IgD-negative memory B cell (primary cell): Measurements from ENCODE around the gene NCL. TPM values are rescaled to one million over a fixed set of nuclear protein-coding genes. Genes with fewer than 3 reads are reported as not detected.
"Not testable (repeated sequence)": the region's sequence is repeated elsewhere in the genome, so short reads cannot be mapped to it uniquely, and the experiment has no call there.

Source experiments
- H3K27ac Mint-ChIP-seq, 3 donors: one replicate each; pipeline ENCODE4 v1.8.0; 2020 to 2022; ENCODE audit warnings: mild to moderate bottlenecking in 3 of 3, mixed read lengths in 3 of 3, moderate library complexity in 1 of 3
- H3K27me3 Mint-ChIP-seq: one replicate; pipeline ENCODE4 v1.8.0; 2021; ENCODE audit warnings: mixed read lengths
- H3K36me3 Mint-ChIP-seq: one replicate; pipeline ENCODE4 v1.8.0; 2020; ENCODE audit warnings: mild to moderate bottlenecking, mixed read lengths
- H3K4me1 Mint-ChIP-seq, 3 donors: one replicate each; pipeline ENCODE4 v1.8.0; 2020 to 2022; ENCODE audit warnings: mixed read lengths in 3 of 3, mild to moderate bottlenecking in 1 of 3
- H3K4me3 Mint-ChIP-seq, 4 donors: one replicate each; pipeline ENCODE4 v1.8.0; 2020 to 2022; ENCODE audit warnings: mild to moderate bottlenecking in 4 of 4, mixed read lengths in 4 of 4, moderate library complexity in 3 of 4
- H3K9me3 Mint-ChIP-seq, 3 donors: one replicate each; pipeline ENCODE4 v1.8.0; 2020 to 2021; ENCODE audit warnings: mixed read lengths in 3 of 3, mild to moderate bottlenecking in 1 of 3
- polyA plus RNA-seq: library from polyadenylated mRNA; unstranded; fragments of 300-500 nt; fragmentation: Illumina TruSeq; gene quantifications from one replicate; pipeline ENCODE4 v1.2.3, GENCODE V29; 2021

NCL gene
- polyA plus RNA-seq, 1 donor from 2014 or later = 523 TPM

DNA sequence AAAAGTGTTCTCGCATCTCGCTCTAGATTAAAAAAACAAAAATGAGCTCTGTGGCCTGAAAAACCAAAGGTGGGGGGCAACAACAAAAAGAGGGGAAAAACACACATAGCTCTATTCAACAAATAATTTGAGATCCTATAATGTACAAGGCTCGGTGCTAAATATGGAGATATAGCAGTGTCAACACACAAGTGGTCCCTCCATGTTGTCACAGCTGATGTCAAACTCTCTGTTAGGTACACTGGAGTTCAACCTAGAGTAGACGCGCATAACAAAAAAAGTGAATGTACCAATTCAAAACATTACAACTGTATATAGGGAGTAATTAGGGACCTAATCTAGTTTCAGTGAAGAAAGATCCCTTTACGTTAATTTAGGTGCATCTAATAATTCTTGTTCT lies 5.9 kb downstream of the NCL start:
- Mint-ChIP-seq H3K27ac (peak overlapping the region; percentile 47 to 73 (median 66)), H3K4me3 (peak overlapping the region in 1 of 4 donors; percentile 27), H3K4me1 (peaks cover 21 to 34% (median 27%) of the 10 kb centered on the region in 3 donors), H3K27me3 (no peaks in the 10 kb centered on the region), H3K36me3 (peaks cover 12% of the 10 kb centered on the region), H3K9me3 (no peaks in the 10 kb centered on the region)

DNA sequence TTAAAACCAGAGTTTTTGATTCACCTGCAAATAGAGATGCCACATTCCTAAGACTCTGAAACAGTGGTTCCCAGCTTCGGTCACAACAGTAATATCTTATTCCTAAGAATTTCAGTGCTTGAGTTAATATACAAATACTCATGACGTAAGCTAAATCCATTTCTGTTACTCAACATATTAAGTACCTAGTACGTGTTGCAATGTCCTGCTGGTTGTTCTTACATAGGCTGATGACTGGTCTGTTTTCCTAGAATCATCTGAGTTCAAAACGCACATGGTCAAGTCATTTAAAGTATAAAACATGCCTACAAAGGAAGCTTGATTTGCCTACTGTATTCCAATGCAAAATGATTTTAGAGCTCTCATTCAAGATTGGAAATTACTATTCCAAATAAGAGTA lies 7.2 kb downstream of the NCL start:
- Mint-ChIP-seq H3K27me3 (no peaks in the 10 kb centered on the region), H3K9me3 (no peaks in the 10 kb centered on the region), H3K36me3 (peaks cover 10% of the 10 kb centered on the region), H3K4me1 (peaks cover 12 to 21% (median 15%) of the 10 kb centered on the region in 3 donors), H3K4me3 (no peak overlapping the region), H3K27ac (peak overlapping the region; percentile 16 to 59 (median 47))

DNA sequence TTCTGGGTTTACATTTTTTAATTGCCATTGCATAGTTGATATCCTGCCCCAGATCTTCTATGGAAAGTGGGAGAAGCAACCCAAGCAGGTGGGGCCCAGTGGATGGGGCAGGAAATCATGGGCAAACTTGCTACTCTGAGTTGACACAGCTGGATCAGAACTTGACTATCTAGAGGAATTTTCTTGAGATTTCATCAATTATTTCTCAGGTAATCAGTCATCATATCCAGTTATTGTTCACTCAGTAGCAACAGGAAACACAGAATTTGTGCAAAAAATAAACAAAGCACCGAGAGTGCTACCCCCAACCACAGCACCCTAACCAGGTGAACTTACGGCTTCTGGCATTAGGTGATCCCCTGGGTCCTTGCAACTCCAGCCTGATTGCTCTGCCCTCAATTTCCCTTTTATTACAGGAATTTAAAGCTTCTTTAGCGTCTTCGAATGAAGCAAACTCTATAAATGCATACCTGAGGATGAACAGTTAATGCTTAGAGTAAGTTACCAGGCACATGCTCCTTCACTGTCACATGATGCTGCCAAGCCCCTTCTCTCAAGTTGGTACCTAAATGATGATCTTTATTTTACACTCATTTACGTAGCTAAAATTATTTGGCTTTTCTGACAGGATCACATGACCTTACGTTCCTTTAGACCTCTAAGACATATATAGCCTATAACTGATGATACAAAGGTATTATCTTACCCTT lies 7.8 kb downstream of the NCL start:
- H3K36me3 Mint-ChIP-seq = peaks cover 8% of the 10 kb centered on the region
- no peaks in the 10 kb centered on the region for H3K27me3 Mint-ChIP-seq
- no peak overlapping the region for H3K4me3 Mint-ChIP-seq
- peaks cover 10 to 20% (median 10%) of the 10 kb centered on the region in 3 donors for H3K4me1 Mint-ChIP-seq
- H3K27ac Mint-ChIP-seq = peak overlapping the region; percentile 16 to 59 (median 59)
- H3K9me3 Mint-ChIP-seq = no peaks in the 10 kb centered on the region

DNA sequence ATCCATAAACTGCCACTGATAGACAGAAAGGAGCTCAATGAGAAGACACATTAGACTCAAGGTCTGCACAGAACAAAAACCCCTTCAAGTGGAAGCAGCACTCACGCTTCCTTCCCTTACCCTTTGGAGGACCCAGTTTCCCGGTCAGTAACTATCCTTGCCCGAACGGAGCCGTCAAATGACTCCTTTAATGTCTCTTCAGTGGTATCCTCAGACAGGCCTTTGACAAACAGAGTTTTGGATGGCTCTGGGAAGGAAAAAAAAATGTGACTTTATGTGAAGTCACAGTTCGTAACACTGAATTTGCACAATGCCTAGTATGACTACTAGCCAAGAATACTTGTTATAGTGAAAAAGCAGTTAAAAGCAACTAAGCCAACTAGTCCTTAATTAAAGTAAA lies 8.4 kb downstream of the NCL start:
- peaks cover 6% of the 10 kb centered on the region for H3K36me3 Mint-ChIP-seq
- no peaks in the 10 kb centered on the region for H3K27me3 Mint-ChIP-seq
- H3K4me1 Mint-ChIP-seq = peaks cover 7 to 17% (median 10%) of the 10 kb centered on the region in 3 donors
- peak overlapping the region in 1 of 4 donors; percentile 25 for H3K4me3 Mint-ChIP-seq
- peak overlapping the region in 1 of 3 donors; percentile 59 for H3K27ac Mint-ChIP-seq
- H3K9me3 Mint-ChIP-seq = no peaks in the 10 kb centered on the region

DNA sequence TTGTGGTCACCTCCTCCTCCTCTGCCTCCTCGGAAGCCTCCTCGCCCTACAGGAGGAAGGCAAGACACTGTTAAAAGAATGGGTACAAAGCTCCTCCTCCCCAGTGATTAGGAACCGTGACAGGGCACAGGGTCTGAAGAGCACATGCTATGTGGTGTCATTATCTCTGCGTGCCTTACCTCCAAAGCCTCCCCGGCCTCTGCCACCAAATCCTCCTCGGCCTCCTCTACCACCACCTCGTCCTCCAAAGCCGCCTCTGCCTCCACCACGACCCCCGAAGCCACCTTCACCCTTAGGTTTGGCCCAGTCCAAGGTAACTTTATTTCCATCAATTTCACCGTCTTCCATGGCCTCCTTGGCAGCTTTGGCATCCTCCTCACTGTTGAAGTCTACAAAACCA lies 9.1 kb downstream of the NCL start:
- H3K27ac Mint-ChIP-seq = peak overlapping the region in 1 of 3 donors; percentile 59
- no peaks in the 10 kb centered on the region for H3K9me3 Mint-ChIP-seq
- H3K4me1 Mint-ChIP-seq = peaks cover 3 to 11% (median 5%) of the 10 kb centered on the region in 3 donors
- H3K4me3 Mint-ChIP-seq = no peak overlapping the region
- H3K27me3 Mint-ChIP-seq = no peaks in the 10 kb centered on the region
- H3K36me3 Mint-ChIP-seq = peaks cover 1% of the 10 kb centered on the region

DNA sequence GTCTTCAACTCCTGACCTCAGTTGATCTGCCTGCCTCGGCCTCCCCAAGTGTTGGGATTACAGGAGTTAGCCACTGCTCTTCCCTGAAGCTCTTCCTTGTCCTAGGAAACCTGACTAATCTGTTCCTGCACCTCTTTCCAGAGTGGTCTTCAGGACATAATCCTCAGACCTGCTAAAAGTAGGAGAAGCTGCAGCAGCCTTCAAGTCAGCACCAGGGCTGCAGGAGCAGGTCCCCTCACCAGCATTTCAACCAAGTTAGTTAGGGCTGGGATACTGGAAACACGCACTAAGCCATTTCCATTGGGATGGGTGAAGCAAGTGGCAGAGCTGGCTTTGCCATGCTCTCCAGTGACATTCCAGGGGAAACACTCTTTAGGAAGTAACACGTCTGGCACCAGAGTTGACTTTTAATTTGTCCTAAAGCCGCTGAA lies 9.9 kb downstream of the NCL start:
- Mint-ChIP-seq H3K4me3 (peak overlapping the region in 1 of 4 donors; percentile 39), H3K4me1 (peaks cover 3 to 7% (median 5%) of the 10 kb centered on the region in 3 donors), H3K36me3 (peaks cover 1% of the 10 kb centered on the region), H3K9me3 (no peaks in the 10 kb centered on the region), H3K27me3 (no peaks in the 10 kb centered on the region), H3K27ac (peak overlapping the region in 2 of 3 donors; percentile 59 to 88)

GRCh38 chr2:231452799-231453508 lies 11.3 kb downstream of the NCL start:
- Mint-ChIP-seq H3K36me3 (peaks cover 1% of the 10 kb centered on the region), H3K27me3 (no peaks in the 10 kb centered on the region), H3K9me3 (no peaks in the 10 kb centered on the region), H3K4me1 (peaks cover 3 to 5% (median 5%) of the 10 kb centered on the region in 3 donors), H3K4me3 (peak overlapping the region in 2 of 4 donors; percentile 21 to 56), H3K27ac (peak overlapping the region; percentile 47 to 80 (median 59))

- no peaks in the 10 kb centered on the region for H3K27me3 Mint-ChIP-seq
- H3K4me1 Mint-ChIP-seq = peaks cover 3 to 5% (median 5%) of the 10 kb centered on the region in 3 donors
- H3K36me3 Mint-ChIP-seq = peaks cover 1% of the 10 kb centered on the region
- no peak overlapping the region for H3K4me3 Mint-ChIP-seq
- H3K27ac Mint-ChIP-seq = peak overlapping the region in 1 of 3 donors; percentile 80
- no peaks in the 10 kb centered on the region for H3K9me3 Mint-ChIP-seq
These were observed 13.7 kb downstream of the NCL start for GRCh38 chr2:231450548-231450989.

DNA sequence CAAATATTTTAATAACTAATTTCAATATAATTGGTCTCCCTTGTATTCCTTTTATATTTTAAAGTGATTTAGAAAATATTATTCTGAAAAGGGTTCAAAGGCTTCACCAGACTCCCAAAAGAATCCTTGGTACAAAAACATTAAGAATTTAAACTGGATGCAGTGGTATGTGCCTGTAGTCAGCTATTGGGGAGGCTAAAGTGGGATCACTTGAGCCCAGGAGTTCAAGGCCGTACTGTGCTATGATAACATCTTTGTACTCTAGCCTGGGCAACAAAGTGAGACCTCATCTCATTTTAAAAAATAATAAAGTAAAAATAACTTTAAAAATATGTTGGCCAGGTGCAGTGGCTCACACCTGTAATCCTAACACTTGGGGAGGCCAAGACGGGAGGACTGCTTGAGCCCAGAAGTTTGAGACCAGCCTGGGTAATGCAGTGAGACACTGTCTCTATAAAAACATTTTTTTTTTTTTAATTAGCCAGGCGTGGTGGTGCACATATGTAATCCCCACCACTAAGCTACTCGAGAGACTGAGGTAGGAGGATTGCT lies 14.7 kb downstream of the NCL start:
- peaks cover 0 to 5% (median 5%) of the 10 kb centered on the region in 3 donors for H3K4me1 Mint-ChIP-seq
- no peaks in the 10 kb centered on the region for H3K9me3 Mint-ChIP-seq
- no peaks in the 10 kb centered on the region for H3K27me3 Mint-ChIP-seq
- H3K36me3 Mint-ChIP-seq = no peaks in the 10 kb centered on the region
- H3K27ac Mint-ChIP-seq = no peak overlapping the region
- H3K4me3 Mint-ChIP-seq = no peak overlapping the region

DNA sequence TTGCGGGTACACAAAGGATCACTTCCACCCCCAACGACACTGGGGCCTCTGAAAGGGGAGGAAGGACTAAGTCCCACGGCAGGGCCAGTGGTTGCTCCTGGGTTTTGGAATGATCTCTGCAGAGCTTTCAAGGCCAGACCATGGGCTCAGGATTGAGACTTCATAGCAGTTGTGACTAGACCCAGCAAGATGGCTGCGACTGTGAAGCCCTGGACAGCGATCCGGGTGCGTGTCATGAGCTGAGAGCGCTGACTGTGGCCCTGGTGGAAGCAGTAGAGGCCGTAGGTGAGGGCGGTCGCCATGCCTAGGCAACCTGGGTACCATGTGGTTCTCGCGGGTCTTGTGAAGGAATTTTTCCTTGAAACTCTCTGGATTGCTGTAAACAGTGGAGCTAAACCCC lies 27.3 kb downstream of the NCL start:
- Mint-ChIP-seq H3K9me3 (peaks cover 1 to 2% (median 2%) of the 10 kb centered on the region in 3 donors), H3K36me3 (no peaks in the 10 kb centered on the region), H3K4me1 (peaks cover 0 to 2% (median 1%) of the 10 kb centered on the region in 3 donors), H3K27me3 (no peaks in the 10 kb centered on the region), H3K27ac (no peak overlapping the region), H3K4me3 (no peak overlapping the region)

DNA sequence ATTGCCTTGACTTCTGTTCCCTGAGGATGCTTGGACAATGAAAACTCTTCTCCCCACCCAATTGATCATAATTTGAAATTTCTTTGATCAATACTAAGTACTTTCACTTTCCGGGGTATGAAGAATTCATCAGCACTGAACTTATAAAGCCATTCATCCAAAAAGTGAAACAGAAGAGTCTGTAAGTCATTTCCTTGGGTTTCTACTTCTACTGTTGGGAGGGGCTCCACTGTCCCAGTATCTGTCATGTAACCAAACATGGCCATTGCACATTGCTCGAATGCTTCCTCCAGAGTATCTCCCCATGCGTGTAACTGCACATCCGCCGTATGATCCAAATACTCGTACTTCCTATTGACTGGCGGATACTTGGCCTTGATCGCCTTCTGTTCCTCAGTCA lies 30.3 kb downstream of the NCL start:
- no peak overlapping the region for H3K4me3 Mint-ChIP-seq
- H3K27ac Mint-ChIP-seq = no peak overlapping the region
- H3K27me3 Mint-ChIP-seq = no peaks in the 10 kb centered on the region
- peaks cover 5 to 18% (median 12%) of the 10 kb centered on the region in 3 donors for H3K9me3 Mint-ChIP-seq
- H3K36me3 Mint-ChIP-seq = no peaks in the 10 kb centered on the region
- H3K4me1 Mint-ChIP-seq = peaks cover 0 to 2% (median 1%) of the 10 kb centered on the region in 3 donors

DNA sequence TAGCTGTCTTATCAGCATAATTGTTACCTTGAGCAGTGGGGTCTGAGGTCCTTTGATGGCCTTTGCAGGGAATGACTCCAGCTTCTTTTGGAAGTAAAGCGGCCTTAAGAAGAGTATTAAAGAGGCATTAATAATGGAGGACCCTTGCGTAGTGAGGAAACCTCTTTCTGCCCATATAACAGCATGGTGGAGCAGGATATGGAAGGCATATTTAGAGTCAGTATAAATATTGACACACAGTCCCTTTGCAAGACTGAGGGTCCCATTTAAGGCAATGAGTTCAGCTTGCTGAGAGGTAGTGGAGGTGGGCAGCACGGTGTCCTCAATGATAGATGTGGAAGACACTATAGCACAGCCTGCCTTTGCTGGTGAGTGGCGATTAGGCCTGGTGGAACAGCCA lies 32.7 kb downstream of the NCL start:
- Mint-ChIP-seq H3K27ac (no peak overlapping the region), H3K27me3 (no peaks in the 10 kb centered on the region), H3K36me3 (no peaks in the 10 kb centered on the region), H3K4me1 (peaks cover 0 to 2% (median 1%) of the 10 kb centered on the region in 3 donors), H3K4me3 (no peak overlapping the region), H3K9me3 (peaks cover 5 to 18% (median 12%) of the 10 kb centered on the region in 3 donors)

DNA sequence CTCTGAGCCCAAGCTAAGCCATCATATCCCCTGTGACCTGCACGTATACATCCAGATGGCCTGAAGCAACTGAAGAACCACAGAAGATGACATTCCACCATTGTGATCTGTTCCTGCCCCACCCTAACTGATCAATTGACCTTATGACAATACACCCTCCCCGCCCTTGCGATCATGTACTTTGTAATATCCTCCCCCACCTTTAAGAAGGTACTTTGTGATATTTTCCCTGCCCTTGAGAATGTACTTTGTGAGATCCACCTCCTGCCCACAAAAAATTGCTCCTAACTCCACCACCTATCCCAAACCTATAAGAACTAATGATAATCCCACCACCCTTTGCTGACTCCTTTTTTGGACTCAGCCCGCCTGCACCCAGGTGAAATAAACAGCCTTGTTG lies 33.8 kb downstream of the NCL start:
- H3K4me3 Mint-ChIP-seq, H3K27me3 Mint-ChIP-seq, H3K36me3 Mint-ChIP-seq, H3K4me1 Mint-ChIP-seq, H3K27ac Mint-ChIP-seq: not testable (repeated sequence)
- H3K9me3 Mint-ChIP-seq = peaks cover 5 to 18% (median 12%) of the 10 kb centered on the region in 3 donors

GRCh38 chr2:231429901-231430300 lies 34.4 kb downstream of the NCL start:
- Mint-ChIP-seq H3K27me3 (no peaks in the 10 kb centered on the region), H3K4me3 (no peak overlapping the region), H3K9me3 (peaks cover 5 to 18% (median 12%) of the 10 kb centered on the region in 3 donors), H3K27ac (no peak overlapping the region), H3K4me1 (peaks cover 0 to 2% (median 1%) of the 10 kb centered on the region in 3 donors), H3K36me3 (no peaks in the 10 kb centered on the region)

DNA sequence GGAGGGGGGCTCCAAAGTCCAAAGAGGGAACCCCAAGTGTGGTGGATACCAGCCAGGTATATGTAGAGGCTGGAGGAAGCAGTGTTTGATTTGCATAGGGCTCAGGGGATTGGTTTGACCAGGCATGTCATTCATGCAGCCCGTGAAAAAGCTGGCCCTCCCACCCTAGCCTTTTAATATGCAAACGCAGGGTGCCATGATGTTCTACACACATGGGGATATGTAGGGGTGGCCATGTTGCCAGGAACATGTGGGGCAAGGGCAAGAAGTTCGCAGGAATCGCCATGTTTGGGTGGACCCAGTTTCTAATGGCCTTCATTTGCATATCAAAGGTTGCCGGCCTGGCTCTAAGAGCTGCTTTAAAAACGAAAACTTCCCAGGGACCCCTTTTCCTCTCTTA lies 35.1 kb downstream of the NCL start:
- H3K4me3 Mint-ChIP-seq = no peak overlapping the region
- H3K9me3 Mint-ChIP-seq = peaks cover 5 to 18% (median 12%) of the 10 kb centered on the region in 3 donors
- peaks cover 0 to 2% (median 1%) of the 10 kb centered on the region in 3 donors for H3K4me1 Mint-ChIP-seq
- H3K36me3 Mint-ChIP-seq = no peaks in the 10 kb centered on the region
- H3K27ac Mint-ChIP-seq = no peak overlapping the region
- no peaks in the 10 kb centered on the region for H3K27me3 Mint-ChIP-seq
